HCT116 (cell line): ENCODE results near the gene TALDO1. TPM values are rescaled to one million over a fixed set of nuclear protein-coding genes. Genes with fewer than 3 reads are reported as not detected.

ENCODE experiments used
- ATAC-seq: fragments of 200-7000 bp; cut with Tn5 transposase; 2 replicates; pipeline ENCODE4 v1.9.1; 2020; ENCODE audit warnings: mild to moderate bottlenecking, moderate library complexity
- BruUV-seq: library from RNA; stranded (reverse); fragments of 400-500 nt; replicated peaks from 2 replicates; lab custom pipeline; 2021; lab: Mats Ljungman, UMichigan
- CTCF ChIA-PET: fragments of 300-600 bp; sonication (Branson Sonifier 250); formaldehyde crosslinking; loops from one replicate; lab custom pipeline; 2021; ENCODE audit warnings: antibody characterized with exemption; lab: Charles Lee
- POLR2A ChIA-PET: fragments of 300-600, 350-600 bp; sonication (Branson Sonifier 250); formaldehyde crosslinking; loops from one replicate; lab custom pipeline; 2021; ENCODE audit warnings: antibody characterized with exemption; lab: Charles Lee
- RAD21 ChIA-PET, 2 experiments: fragments of 300-600 bp; sonication (Branson Sonifier 250); formaldehyde crosslinking; loops; one replicate each; lab custom pipeline; 2023; ENCODE audit warnings: low total read pairs in 2 of 2; ENCODE audit not compliant: uncharacterized antibody in 2 of 2, unreplicated experiment in 2 of 2, low non-redundant PET in 1 of 2; lab: Charles Lee
- DNase-seq: peaks from one replicate; pipeline ENCODE4 v3.0.0-alpha.2; 2010; ENCODE audit warnings: low read depth, low spot score
- H2AFZ ChIP-seq: fragments of 200-600 bp; shearing (Covaris generic), sonication (generic); 2 replicates; pipeline ENCODE4 v1.6.1; 2017; ENCODE audit warnings: low read depth, mixed run types, mixed read lengths, antibody characterized with exemption, low read length; ENCODE audit not compliant: poor library complexity, severe bottlenecking
- H3K27ac ChIP-seq: 2 replicates; pipeline ENCODE4 v1.5.1; 2012; ENCODE audit warnings: low read depth, low read length
- H3K27me3 ChIP-seq: fragments of 200-600 bp; sonication (generic); 2 replicates; pipeline ENCODE4 v1.6.1; 2016; ENCODE audit warnings: mixed run types, low read length, mixed read lengths; ENCODE audit not compliant: insufficient read depth
- H3K36me3 ChIP-seq, 2 experiments: fragments of 200-500 bp in 1 of 2; fragments of 200-600 bp in 1 of 2; sonication (Bioruptor generic) in 1 of 2; sonication (generic) in 1 of 2; 2 replicates each; pipeline versions ENCODE4 v1.5.1 to v1.6.1; 2014 to 2016; ENCODE audit warnings: low read length in 2 of 2, inconsistent platforms in 1 of 2, mixed read lengths in 1 of 2, mixed run types in 1 of 2; ENCODE audit not compliant: insufficient read depth in 2 of 2, control insufficient read depth in 1 of 2
- H3K4me1 ChIP-seq, 2 experiments: fragments of 200-600 bp in 1 of 2; sonication (generic) in 1 of 2; 2 replicates each; pipeline versions ENCODE4 v1.5.1 to v1.6.1; 2012 to 2017; ENCODE audit warnings: low read length in 2 of 2, inconsistent platforms in 1 of 2, mild to moderate bottlenecking in 1 of 2, mixed read lengths in 1 of 2, mixed run types in 1 of 2, moderate library complexity in 1 of 2; ENCODE audit not compliant: insufficient read depth in 2 of 2, control insufficient read depth in 1 of 2
- H3K4me2 ChIP-seq: fragments of 200-600 bp; sonication (generic); 2 replicates; pipeline ENCODE4 v1.6.1; 2017; ENCODE audit warnings: mixed run types, low read length, mixed read lengths
- H3K4me3 ChIP-seq, 2 experiments: fragments of 200-600 bp in 1 of 2; sonication (generic) in 1 of 2; replicated peaks in 1 of 2; 2 replicates each; pipeline ENCODE4 v1.5.1; 2011 to 2016; ENCODE audit warnings: low read length in 2 of 2, control low read depth in 1 of 2, low read depth in 1 of 2, mild to moderate bottlenecking in 1 of 2, mixed read lengths in 1 of 2, mixed run types in 1 of 2
- H3K79me2 ChIP-seq: fragments of 200-600 bp; sonication (generic); 2 replicates; pipeline ENCODE4 v1.6.1; 2017; ENCODE audit warnings: mild to moderate bottlenecking, mixed run types, low read length, moderate library complexity, mixed read lengths; ENCODE audit not compliant: insufficient read depth
- H3K9ac ChIP-seq: fragments of 200-600 bp; sonication (generic); 2 replicates; pipeline ENCODE4 v1.6.1; 2016; ENCODE audit warnings: low read length, mixed read lengths
- H3K9me2 ChIP-seq: fragments of 200-600 bp; sonication (generic), shearing (Covaris generic); 2 replicates; pipeline ENCODE4 v1.6.1; 2017; ENCODE audit warnings: mixed run types, mild to moderate bottlenecking, moderate library complexity; ENCODE audit not compliant: insufficient read depth
- H3K9me3 ChIP-seq, 2 experiments: fragments of 200-500 bp in 1 of 2; fragments of 200-600 bp in 1 of 2; sonication (Bioruptor generic) in 1 of 2; sonication (generic) in 1 of 2; 2 replicates each; pipeline ENCODE4 v1.6.1; 2014 to 2017; ENCODE audit warnings: low read length in 2 of 2, mixed read lengths in 2 of 2, inconsistent platforms in 1 of 2, low read depth in 1 of 2, mild to moderate bottlenecking in 1 of 2, mixed run types in 1 of 2, moderate library complexity in 1 of 2; ENCODE audit not compliant: control insufficient read depth in 1 of 2, insufficient read depth in 1 of 2
- H4K20me1 ChIP-seq: fragments of 200-600 bp; sonication (generic), shearing (Covaris generic); 2 replicates; pipeline ENCODE4 v1.6.1; 2017; ENCODE audit warnings: mixed run types, mild to moderate bottlenecking, moderate library complexity; ENCODE audit not compliant: insufficient read depth
- CBX3 ChIP-seq: IDR thresholded peaks from 2 replicates; pipeline ENCODE4 v1.6.1; 2012; ENCODE audit warnings: low read depth
- CEBPB ChIP-seq: IDR thresholded peaks from 2 replicates; pipeline ENCODE4 v1.6.1; 2012; ENCODE audit warnings: low read depth
- EGR1 ChIP-seq: IDR thresholded peaks from 2 replicates; pipeline ENCODE4 v1.6.1; 2012; ENCODE audit warnings: low read depth
- ELF1 ChIP-seq: IDR thresholded peaks from 2 replicates; pipeline ENCODE4 v1.6.1; 2012; ENCODE audit warnings: low read depth, borderline replicate concordance
- EZH2phosphoT487 ChIP-seq: fragments of 200-600 bp; IDR thresholded peaks from 2 replicates; pipeline ENCODE4 v1.6.1; 2018; ENCODE audit warnings: antibody characterized with exemption, borderline replicate concordance
- FOSL1 ChIP-seq: IDR thresholded peaks from 2 replicates; pipeline ENCODE4 v1.6.1; 2012; ENCODE audit warnings: low read depth
- JUND ChIP-seq: IDR thresholded peaks from 2 replicates; pipeline ENCODE4 v1.6.1; 2012
- POLR2A ChIP-seq: IDR thresholded peaks from 2 replicates; pipeline ENCODE4 v1.7.0; 2011; ENCODE audit warnings: borderline replicate concordance; ENCODE audit not compliant: insufficient read depth, insufficient read length; ENCODE audit errors: extremely low read depth
- POLR2AphosphoS5 ChIP-seq: IDR thresholded peaks from 2 replicates; pipeline ENCODE4 v1.6.1; 2011; ENCODE audit warnings: mild to moderate bottlenecking, low read depth, low read length, moderate library complexity
- RAD21 ChIP-seq: IDR thresholded peaks from 2 replicates; pipeline ENCODE4 v1.6.1; 2012; ENCODE audit warnings: low read depth, mild to moderate bottlenecking
- SP1 ChIP-seq: IDR thresholded peaks from 2 replicates; pipeline ENCODE4 v1.6.1; 2012; ENCODE audit warnings: low read depth
- SRF ChIP-seq: IDR thresholded peaks from 2 replicates; pipeline ENCODE4 v1.6.1; 2012; ENCODE audit warnings: low read depth
- TCF7L2 ChIP-seq: IDR thresholded peaks from 2 replicates; pipeline ENCODE4 v1.7.0; 2011; ENCODE audit warnings: borderline replicate concordance, inconsistent platforms; ENCODE audit not compliant: insufficient read depth, insufficient read length; ENCODE audit errors: extremely low read depth
- YY1 ChIP-seq: IDR thresholded peaks from 2 replicates; pipeline ENCODE4 v1.6.1; 2011; ENCODE audit warnings: low read length, low read depth, moderate library complexity, mild to moderate bottlenecking; ENCODE audit not compliant: insufficient replicate concordance; ENCODE audit errors: extremely low read depth
- ZBTB33 ChIP-seq: IDR thresholded peaks from 2 replicates; pipeline ENCODE4 v1.6.1; 2011; ENCODE audit warnings: mild to moderate bottlenecking, low read length, moderate library complexity; ENCODE audit not compliant: insufficient replicate concordance; ENCODE audit errors: extremely low read depth
- ZFX ChIP-seq: fragments of 450-650 bp; IDR thresholded peaks from 2 replicates; pipeline ENCODE4 v1.6.1; 2017
- ZNF274 ChIP-seq: fragments of 200-500 bp; sonication (Bioruptor generic); IDR thresholded peaks from 2 replicates; pipeline ENCODE4 v1.6.1; 2014; ENCODE audit warnings: mild to moderate bottlenecking, low read depth, low read length, inconsistent platforms
- intact Hi-C: fragments of 100-400 bp; cut with micrococcal nuclease; formaldehyde crosslinking; loops from 2 replicates; pipeline ENCODE4 v1.10.0; 2022
- total RNA-seq: library from RNA; stranded (reverse); gene quantifications from one replicate; pipeline ENCODE4 v1.2.1, GENCODE V29; 2021; ENCODE audit not compliant: unreplicated experiment
- TF ChIP-seq, protein P1 (sequence below): IDR thresholded peaks from 2 replicates; pipeline ENCODE4 v1.6.1; 2012; ENCODE audit warnings: low read depth
- TF ChIP-seq, protein P2 (sequence below): IDR thresholded peaks from 2 replicates; pipeline ENCODE4 v1.6.1; 2012
- TF ChIP-seq, protein P3 (sequence below), 3 experiments: fragments of 200-600 bp in 1 of 3; sonication (generic) in 1 of 3; IDR thresholded peaks in 2 of 3; conservative IDR thresholded peaks in 1 of 3; 2 replicates each; pipeline ENCODE4 v1.5.1; 2012 to 2017; ENCODE audit warnings: low read depth in 2 of 3, low read length in 2 of 3, antibody characterized with exemption in 1 of 3, borderline replicate concordance in 1 of 3, control low read depth in 1 of 3, mild to moderate bottlenecking in 1 of 3, mixed read lengths in 1 of 3, mixed run types in 1 of 3, moderate library complexity in 1 of 3; ENCODE audit not compliant: insufficient read depth in 1 of 3

The TALDO1 gene
- total RNA-seq, 1 experiment from 2014 or later = 242 TPM

- Histone ChIP-seq H3K9ac (no peak overlapping the region), H3K9me2 (no peaks in the 10 kb centered on the region), H3K79me2 (peaks cover 37% of the 10 kb centered on the region), H3K4me1 (peaks cover 44 to 58% of the 10 kb centered on the region in 2 experiments), H3K27ac (peak overlapping the region; percentile 32; the same call in 1 of the 2 replicates), H2AFZ (no peak overlapping the region), H3K27me3 (no peaks in the 10 kb centered on the region), H4K20me1 (no peaks in the 10 kb centered on the region)
- no peak for ATAC-seq
- ChIA-PET CTCF (no interaction called here), RAD21 (no interaction called here), POLR2A (no interaction called here)
- intact Hi-C loops = no loop called here
- DNase-seq = no peak
- no peak for TF ChIP-seq ZBTB33
- no peak for TF ChIP-seq CBX3
- no peak for TF ChIP-seq SP1
- TF ChIP-seq, protein P1, sequence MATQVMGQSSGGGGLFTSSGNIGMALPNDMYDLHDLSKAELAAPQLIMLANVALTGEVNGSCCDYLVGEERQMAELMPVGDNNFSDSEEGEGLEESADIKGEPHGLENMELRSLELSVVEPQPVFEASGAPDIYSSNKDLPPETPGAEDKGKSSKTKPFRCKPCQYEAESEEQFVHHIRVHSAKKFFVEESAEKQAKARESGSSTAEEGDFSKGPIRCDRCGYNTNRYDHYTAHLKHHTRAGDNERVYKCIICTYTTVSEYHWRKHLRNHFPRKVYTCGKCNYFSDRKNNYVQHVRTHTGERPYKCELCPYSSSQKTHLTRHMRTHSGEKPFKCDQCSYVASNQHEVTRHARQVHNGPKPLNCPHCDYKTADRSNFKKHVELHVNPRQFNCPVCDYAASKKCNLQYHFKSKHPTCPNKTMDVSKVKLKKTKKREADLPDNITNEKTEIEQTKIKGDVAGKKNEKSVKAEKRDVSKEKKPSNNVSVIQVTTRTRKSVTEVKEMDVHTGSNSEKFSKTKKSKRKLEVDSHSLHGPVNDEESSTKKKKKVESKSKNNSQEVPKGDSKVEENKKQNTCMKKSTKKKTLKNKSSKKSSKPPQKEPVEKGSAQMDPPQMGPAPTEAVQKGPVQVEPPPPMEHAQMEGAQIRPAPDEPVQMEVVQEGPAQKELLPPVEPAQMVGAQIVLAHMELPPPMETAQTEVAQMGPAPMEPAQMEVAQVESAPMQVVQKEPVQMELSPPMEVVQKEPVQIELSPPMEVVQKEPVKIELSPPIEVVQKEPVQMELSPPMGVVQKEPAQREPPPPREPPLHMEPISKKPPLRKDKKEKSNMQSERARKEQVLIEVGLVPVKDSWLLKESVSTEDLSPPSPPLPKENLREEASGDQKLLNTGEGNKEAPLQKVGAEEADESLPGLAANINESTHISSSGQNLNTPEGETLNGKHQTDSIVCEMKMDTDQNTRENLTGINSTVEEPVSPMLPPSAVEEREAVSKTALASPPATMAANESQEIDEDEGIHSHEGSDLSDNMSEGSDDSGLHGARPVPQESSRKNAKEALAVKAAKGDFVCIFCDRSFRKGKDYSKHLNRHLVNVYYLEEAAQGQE = no peak
- TF ChIP-seq ELF1 = no peak
- TF ChIP-seq CEBPB = no peak
- TF ChIP-seq ZFX = no peak
- TF ChIP-seq, protein P2, sequence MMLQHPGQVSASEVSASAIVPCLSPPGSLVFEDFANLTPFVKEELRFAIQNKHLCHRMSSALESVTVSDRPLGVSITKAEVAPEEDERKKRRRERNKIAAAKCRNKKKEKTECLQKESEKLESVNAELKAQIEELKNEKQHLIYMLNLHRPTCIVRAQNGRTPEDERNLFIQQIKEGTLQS = no peak
- no peak for TF ChIP-seq FOSL1
- TF ChIP-seq, protein P3, sequence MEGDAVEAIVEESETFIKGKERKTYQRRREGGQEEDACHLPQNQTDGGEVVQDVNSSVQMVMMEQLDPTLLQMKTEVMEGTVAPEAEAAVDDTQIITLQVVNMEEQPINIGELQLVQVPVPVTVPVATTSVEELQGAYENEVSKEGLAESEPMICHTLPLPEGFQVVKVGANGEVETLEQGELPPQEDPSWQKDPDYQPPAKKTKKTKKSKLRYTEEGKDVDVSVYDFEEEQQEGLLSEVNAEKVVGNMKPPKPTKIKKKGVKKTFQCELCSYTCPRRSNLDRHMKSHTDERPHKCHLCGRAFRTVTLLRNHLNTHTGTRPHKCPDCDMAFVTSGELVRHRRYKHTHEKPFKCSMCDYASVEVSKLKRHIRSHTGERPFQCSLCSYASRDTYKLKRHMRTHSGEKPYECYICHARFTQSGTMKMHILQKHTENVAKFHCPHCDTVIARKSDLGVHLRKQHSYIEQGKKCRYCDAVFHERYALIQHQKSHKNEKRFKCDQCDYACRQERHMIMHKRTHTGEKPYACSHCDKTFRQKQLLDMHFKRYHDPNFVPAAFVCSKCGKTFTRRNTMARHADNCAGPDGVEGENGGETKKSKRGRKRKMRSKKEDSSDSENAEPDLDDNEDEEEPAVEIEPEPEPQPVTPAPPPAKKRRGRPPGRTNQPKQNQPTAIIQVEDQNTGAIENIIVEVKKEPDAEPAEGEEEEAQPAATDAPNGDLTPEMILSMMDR (IDR thresholded peaks at IDR 0.05 in 2 of 3, conservative IDR thresholded peaks at IDR 0.05 in 1 of 3; ENCODE audit: borderline replicate concordance in 1 of 3, insufficient read depth in 1 of 3, low read depth in 2 of 3, low read length in 2 of 3) = no peak
- TF ChIP-seq YY1 = no peak
- TF ChIP-seq ZNF274 = no peak
- no peak for TF ChIP-seq SRF
- TF ChIP-seq POLR2A = no peak
- no peak for TF ChIP-seq JUND
- no peak for TF ChIP-seq EZH2phosphoT487
- no peak for TF ChIP-seq TCF7L2
- TF ChIP-seq POLR2AphosphoS5 = no peak
- no peak for TF ChIP-seq EGR1
- no peak for TF ChIP-seq RAD21
- TF ChIP-seq, all 23 proteins: peak for 0
- no TSS peak for BruUV-seq
- no peak overlapping the region for H3K4me2 ChIP-seq
- H3K36me3 ChIP-seq = 0 out of 4 replicates have a peak, but pooled peaks cover 0 to 7% of the 10 kb centered on the region in 2 experiments
- no peak overlapping the region for H3K4me3 ChIP-seq
- no peaks in the 10 kb centered on the region for H3K9me3 ChIP-seq
Observed at GRCh38 chr11:709109-709997, 37.9 kb upstream of the TALDO1 start.
